ENCODE results near the gene TRRAP.
A peak's percentile ranks its signal among the peaks of the same experiment; 100 is the strongest.

Gene TRRAP

GRCh38 chr7:99047526-99048077 lies 169.3 kb downstream of the TRRAP start:
- peaks cover 16 to 17% of the 10 kb centered on the region in 2 experiments for H3K4me1 ChIP-seq (ENCODE audit: control insufficient read depth in 1 of 2, insufficient read depth in 2 of 2, low read length in 2 of 2)
- H2BK120ac ChIP-seq (ENCODE audit: insufficient read depth, low read length, poor library complexity) = no peak overlapping the region
- H3K14ac ChIP-seq (ENCODE audit: low read length) = no peak overlapping the region
- H3K9ac ChIP-seq (ENCODE audit: low read length) = no peak overlapping the region
- H2AFZ ChIP-seq (ENCODE audit: insufficient read depth, low read length, poor library complexity) = no peak overlapping the region
- H3K18ac ChIP-seq (ENCODE audit: low read length) = no peak overlapping the region
- H2AK5ac ChIP-seq (ENCODE audit: low read length) = no peak overlapping the region
- H4K91ac ChIP-seq (ENCODE audit: low read depth, low read length) = no peak overlapping the region
- WGBS (ENCODE audit: extremely low coverage, insufficient coverage, insufficient read length) = no CpG with 5 or more reads among the region's 15 CpGs
- peaks cover 4% of the 10 kb centered on the region for H3K79me1 ChIP-seq (ENCODE audit: low read length)
- no peak overlapping the region for H3K23ac ChIP-seq (ENCODE audit: low read length)
- H2BK5ac ChIP-seq (ENCODE audit: low read depth, low read length, poor library complexity) = no peak overlapping the region
- H4K8ac ChIP-seq (ENCODE audit: low read depth, low read length) = no peak overlapping the region
- H3K4me3 ChIP-seq (ENCODE audit: low read depth, low read length) = no peak overlapping the region
- no peak overlapping the region for H3K27ac ChIP-seq (ENCODE audit: low read depth, low read length)
- H3K9me3 ChIP-seq (ENCODE audit: insufficient read depth, low read depth, low read length) = no peaks in the 10 kb centered on the region
- no peak overlapping the region for H4K12ac ChIP-seq (ENCODE audit: low read depth, low read length)
- H2BK12ac ChIP-seq (ENCODE audit: low read length) = no peak overlapping the region
- no peak for DNase-seq
- peaks cover 35 to 51% of the 10 kb centered on the region in 2 experiments for H3K36me3 ChIP-seq (ENCODE audit: control insufficient read depth in 1 of 2, insufficient read depth in 2 of 2, low read length in 2 of 2)
- peaks cover 3% of the 10 kb centered on the region for H3K79me2 ChIP-seq (ENCODE audit: control insufficient read depth, insufficient read depth, low read length, poor library complexity)
- no peak overlapping the region for H3K4ac ChIP-seq (ENCODE audit: low read depth, low read length)
- H3K27me3 ChIP-seq (ENCODE audit: insufficient read depth, low read length) = no peaks in the 10 kb centered on the region
- no peak overlapping the region for H3K4me2 ChIP-seq (ENCODE audit: low read length)

- no peak overlapping the region for H3K23ac ChIP-seq (ENCODE audit: low read length)
- H3K79me2 ChIP-seq (ENCODE audit: control insufficient read depth, insufficient read depth, low read length, poor library complexity) = no peaks in the 10 kb centered on the region
- H3K9me3 ChIP-seq (ENCODE audit: insufficient read depth, low read depth, low read length) = no peaks in the 10 kb centered on the region
- no peak overlapping the region for H3K9ac ChIP-seq (ENCODE audit: low read length)
- peaks cover 41 to 62% of the 10 kb centered on the region in 2 experiments for H3K36me3 ChIP-seq (ENCODE audit: control insufficient read depth in 1 of 2, insufficient read depth in 2 of 2, low read length in 2 of 2)
- peaks cover 7 to 9% of the 10 kb centered on the region in 2 experiments for H3K4me1 ChIP-seq (ENCODE audit: control insufficient read depth in 1 of 2, insufficient read depth in 2 of 2, low read length in 2 of 2)
- no peak overlapping the region for H3K18ac ChIP-seq (ENCODE audit: low read length)
- no peak overlapping the region for H3K4me3 ChIP-seq (ENCODE audit: low read depth, low read length)
- H3K4me2 ChIP-seq (ENCODE audit: low read length) = no peak overlapping the region
- no peak overlapping the region for H3K14ac ChIP-seq (ENCODE audit: low read length)
- no peaks in the 10 kb centered on the region for H3K27me3 ChIP-seq (ENCODE audit: insufficient read depth, low read length)
- whole genome bisulfite sequencing (ENCODE audit: extremely low coverage, insufficient coverage, insufficient read length) = no CpG with 5 or more reads among the region's 2 CpGs
- no peak overlapping the region for H2BK12ac ChIP-seq (ENCODE audit: low read length)
- no peak for DNase-seq
- no peak overlapping the region for H2BK5ac ChIP-seq (ENCODE audit: low read depth, low read length, poor library complexity)
- H4K12ac ChIP-seq (ENCODE audit: low read depth, low read length) = no peak overlapping the region
- no peaks in the 10 kb centered on the region for H3K79me1 ChIP-seq (ENCODE audit: low read length)
- H4K8ac ChIP-seq (ENCODE audit: low read depth, low read length) = no peak overlapping the region
- H3K27ac ChIP-seq (ENCODE audit: low read depth, low read length) = no peak overlapping the region
- no peak overlapping the region for H2BK120ac ChIP-seq (ENCODE audit: insufficient read depth, low read length, poor library complexity)
- no peak overlapping the region for H4K91ac ChIP-seq (ENCODE audit: low read depth, low read length)
- H2AFZ ChIP-seq (ENCODE audit: insufficient read depth, low read length, poor library complexity) = no peak overlapping the region
- no peak overlapping the region for H3K4ac ChIP-seq (ENCODE audit: low read depth, low read length)
- H2AK5ac ChIP-seq (ENCODE audit: low read length) = no peak overlapping the region
Measured at GRCh38 chr7:99050971-99051370, 172.6 kb downstream of the TRRAP start.

- Histone ChIP-seq H3K4me3 (ENCODE audit: low read depth, low read length) (no peak overlapping the region), H3K14ac (ENCODE audit: low read length) (no peak overlapping the region), H3K27me3 (ENCODE audit: insufficient read depth, low read length) (no peaks in the 10 kb centered on the region), H3K79me1 (ENCODE audit: low read length) (no peaks in the 10 kb centered on the region), H3K4me2 (ENCODE audit: low read length) (no peak overlapping the region), H3K9me3 (ENCODE audit: insufficient read depth, low read depth, low read length) (no peaks in the 10 kb centered on the region), H3K4ac (ENCODE audit: low read depth, low read length) (no peak overlapping the region), H3K18ac (ENCODE audit: low read length) (no peak overlapping the region), H2AK5ac (ENCODE audit: low read length) (no peak overlapping the region), H2BK12ac (ENCODE audit: low read length) (no peak overlapping the region), H4K91ac (ENCODE audit: low read depth, low read length) (no peak overlapping the region), H3K36me3 (ENCODE audit: control insufficient read depth in 1 of 2, insufficient read depth in 2 of 2, low read length in 2 of 2) (peaks cover 34 to 50% of the 10 kb centered on the region in 2 experiments), H3K23ac (ENCODE audit: low read length) (no peak overlapping the region), H4K12ac (ENCODE audit: low read depth, low read length) (no peak overlapping the region), H3K79me2 (ENCODE audit: control insufficient read depth, insufficient read depth, low read length, poor library complexity) (no peaks in the 10 kb centered on the region), H3K9ac (ENCODE audit: low read length) (no peak overlapping the region), H3K27ac (ENCODE audit: low read depth, low read length) (no peak overlapping the region), H4K8ac (ENCODE audit: low read depth, low read length) (no peak overlapping the region), H2AFZ (ENCODE audit: insufficient read depth, low read length, poor library complexity) (no peak overlapping the region), H2BK120ac (ENCODE audit: insufficient read depth, low read length, poor library complexity) (no peak overlapping the region), H2BK5ac (ENCODE audit: low read depth, low read length, poor library complexity) (no peak overlapping the region), H3K4me1 (ENCODE audit: control insufficient read depth in 1 of 2, insufficient read depth in 2 of 2, low read length in 2 of 2) (no peaks in the 10 kb centered on the region)
- no CpG with 5 or more reads among the region's 9 CpGs for WGBS (ENCODE audit: extremely low coverage, insufficient coverage, insufficient read length)
- no peak for DNase-seq
Measured at GRCh38 chr7:99054781-99055180, 176.4 kb downstream of the TRRAP start.

- no peaks in the 10 kb centered on the region for H3K4me1 ChIP-seq (ENCODE audit: control insufficient read depth in 1 of 2, insufficient read depth in 2 of 2, low read length in 2 of 2)
- no peak overlapping the region for H2BK120ac ChIP-seq (ENCODE audit: insufficient read depth, low read length, poor library complexity)
- H3K9me3 ChIP-seq (ENCODE audit: insufficient read depth, low read depth, low read length) = no peaks in the 10 kb centered on the region
- H3K79me1 ChIP-seq (ENCODE audit: low read length) = no peaks in the 10 kb centered on the region
- no peak overlapping the region for H3K4ac ChIP-seq (ENCODE audit: low read depth, low read length)
- peaks cover 12 to 13% of the 10 kb centered on the region in 2 experiments for H3K36me3 ChIP-seq (ENCODE audit: control insufficient read depth in 1 of 2, insufficient read depth in 2 of 2, low read length in 2 of 2)
- no peaks in the 10 kb centered on the region for H3K79me2 ChIP-seq (ENCODE audit: control insufficient read depth, insufficient read depth, low read length, poor library complexity)
- H2AFZ ChIP-seq (ENCODE audit: insufficient read depth, low read length, poor library complexity) = no peak overlapping the region
- peak; percentile 27 to 53 for DNase-seq
- H3K27me3 ChIP-seq (ENCODE audit: insufficient read depth, low read length) = no peaks in the 10 kb centered on the region
- no peak overlapping the region for H3K18ac ChIP-seq (ENCODE audit: low read length)
- no peak overlapping the region for H3K27ac ChIP-seq (ENCODE audit: low read depth, low read length)
- WGBS (ENCODE audit: extremely low coverage, insufficient coverage, insufficient read length) = no CpG with 5 or more reads among the region's 6 CpGs
- H3K23ac ChIP-seq (ENCODE audit: low read length) = no peak overlapping the region
- no peak overlapping the region for H4K91ac ChIP-seq (ENCODE audit: low read depth, low read length)
- no peak overlapping the region for H4K8ac ChIP-seq (ENCODE audit: low read depth, low read length)
- no peak overlapping the region for H2BK5ac ChIP-seq (ENCODE audit: low read depth, low read length, poor library complexity)
- H4K12ac ChIP-seq (ENCODE audit: low read depth, low read length) = no peak overlapping the region
- H3K4me3 ChIP-seq (ENCODE audit: low read depth, low read length) = no peak overlapping the region
- H3K9ac ChIP-seq (ENCODE audit: low read length) = no peak overlapping the region
- H2BK12ac ChIP-seq (ENCODE audit: low read length) = no peak overlapping the region
- H3K4me2 ChIP-seq (ENCODE audit: low read length) = no peak overlapping the region
- no peak overlapping the region for H3K14ac ChIP-seq (ENCODE audit: low read length)
- no peak overlapping the region for H2AK5ac ChIP-seq (ENCODE audit: low read length)
Measured at GRCh38 chr7:99061001-99061776, 182.9 kb downstream of the TRRAP start.
